ENCODE results near the gene LGR6. TPM values are rescaled to one million over a fixed set of nuclear protein-coding genes. Genes with fewer than 3 reads are reported as not detected.

LGR6 gene
- total and polyA plus RNA-seq, 7 experiments from 2014 or later = 0.16 to 5.8 (median 0.33) TPM; not detected in 1

GRCh38 chr1:202329891-202330290 is 136.3 kb downstream of the LGR6 start:
- Histone ChIP-seq H3K9me3 (ENCODE audit: control insufficient read depth in 2 of 3, low read length in 3 of 3) (no peaks in the 10 kb centered on the region), H3K27ac (ENCODE audit: low read depth, low read length) (no peak overlapping the region), H3K4me3 (ENCODE audit: low read length) (no peak overlapping the region), H3K27me3 (ENCODE audit: control insufficient read depth in 2 of 2, insufficient read depth in 2 of 2, low read length in 2 of 2) (no peaks in the 10 kb centered on the region), H3K4me1 (ENCODE audit: control insufficient read depth in 2 of 2, insufficient read depth in 2 of 2, low read length in 2 of 2) (no peaks in the 10 kb centered on the region), H3K36me3 (ENCODE audit: control insufficient read depth in 2 of 3, insufficient read depth in 3 of 3, low read length in 3 of 3) (peaks cover 3 to 14% (median 3%) of the 10 kb centered on the region in 3 experiments)
- CTCF ChIA-PET = no interaction called here
- Mint-ChIP-seq H3K9me3 (peaks cover 0 to 2% (median 0%) of the 10 kb centered on the region in 11 donors), H3K4me1 (no peaks in the 10 kb centered on the region), H3K27ac (no peak overlapping the region), H3K36me3 (peaks cover 5 to 29% (median 16%) of the 10 kb centered on the region in 5 donors), H3K27me3 (no peaks in the 10 kb centered on the region), H3K4me3 (no peak overlapping the region)
- ATAC-seq (no peak), DNase-seq (no peak)
- intact Hi-C loops (cut with micrococcal nuclease) = no loop called here
- POLR2A ChIA-PET = no interaction called here

GRCh38 chr1:202333861-202334260 is 140.3 kb downstream of the LGR6 start:
- Histone ChIP-seq H3K9me3 (ENCODE audit: control insufficient read depth in 2 of 3, low read length in 3 of 3) (no peaks in the 10 kb centered on the region), H3K27me3 (ENCODE audit: control insufficient read depth in 2 of 2, insufficient read depth in 2 of 2, low read length in 2 of 2) (no peaks in the 10 kb centered on the region), H3K27ac (ENCODE audit: low read depth, low read length) (no peak overlapping the region), H3K36me3 (ENCODE audit: control insufficient read depth in 2 of 3, insufficient read depth in 3 of 3, low read length in 3 of 3) (peaks cover 3 to 23% (median 3%) of the 10 kb centered on the region in 3 experiments), H3K4me1 (ENCODE audit: control insufficient read depth in 2 of 2, insufficient read depth in 2 of 2, low read length in 2 of 2) (no peaks in the 10 kb centered on the region), H3K4me3 (ENCODE audit: low read length) (no peak overlapping the region)
- intact Hi-C loops (cut with micrococcal nuclease) = no loop called here
- Mint-ChIP-seq H3K27ac (peak overlapping the region in 1 of 9 donors; percentile 6), H3K9me3 (no peaks in the 10 kb centered on the region), H3K36me3 (peaks cover 5 to 30% (median 17%) of the 10 kb centered on the region in 5 donors), H3K27me3 (no peaks in the 10 kb centered on the region), H3K4me1 (peaks cover 0 to 8% (median 0%) of the 10 kb centered on the region in 7 donors), H3K4me3 (no peak overlapping the region)
- POLR2A ChIA-PET = no interaction called here
- ATAC-seq (no peak), DNase-seq (no peak)
- CTCF ChIA-PET = interaction anchor here (0.6 kb wide), 1 partner anchor 386 kb away, joined by 3 read pairs; no protein-coding TSS in a partner anchor

GRCh38 chr1:202343652-202344349 is 150.2 kb downstream of the LGR6 start:
- Histone ChIP-seq H3K36me3 (ENCODE audit: control insufficient read depth in 2 of 3, insufficient read depth in 3 of 3, low read length in 3 of 3) (peaks cover 0 to 3% (median 0%) of the 10 kb centered on the region in 3 experiments), H3K4me1 (ENCODE audit: control insufficient read depth in 2 of 2, insufficient read depth in 2 of 2, low read length in 2 of 2) (peaks cover 6 to 10% of the 10 kb centered on the region in 2 donors), H3K4me3 (ENCODE audit: low read length) (no peak overlapping the region), H3K27me3 (ENCODE audit: control insufficient read depth in 2 of 2, insufficient read depth in 2 of 2, low read length in 2 of 2) (no peaks in the 10 kb centered on the region), H3K27ac (ENCODE audit: low read depth, low read length) (no peak overlapping the region), H3K9me3 (ENCODE audit: control insufficient read depth in 2 of 3, low read length in 3 of 3) (no peaks in the 10 kb centered on the region)
- ATAC-seq (no peak), DNase-seq (peak in 7 of 9 donors; percentile 28 to 66 (median 55))
- CTCF ChIA-PET = interaction anchor here (0.7 to 1.4 kb wide), 3 partner anchors 162 to 376 kb away, joined by 3 to 4 read pairs (median 4); no protein-coding TSS in a partner anchor
- peaks cover 0 to 4% (median 0%) of the 10 kb centered on the region in 11 donors for H3K9me3 Mint-ChIP-seq
- H3K27ac Mint-ChIP-seq = peak overlapping the region in 4 of 9 donors; percentile 45 to 80 (median 54)
- peaks cover 0 to 1% (median 0%) of the 10 kb centered on the region in 5 donors for H3K36me3 Mint-ChIP-seq
- intact Hi-C loops (cut with micrococcal nuclease) = loop anchor here (1.0 to 10.0 kb wide), 5 partner anchors 101 to 464 kb away; partner anchors contain the start of genes KDM5B (in 1 of the 2) and TIMM17A (in 1 of the 2)
- no peaks in the 10 kb centered on the region for H3K27me3 Mint-ChIP-seq
- H3K4me3 Mint-ChIP-seq = peak overlapping the region in 8 of 10 donors; percentile 5 to 60 (median 22)
- H3K4me1 Mint-ChIP-seq = peaks cover 14 to 40% (median 32%) of the 10 kb centered on the region in 7 donors
- POLR2A ChIA-PET = no interaction called here

GRCh38 chr1:202348005-202348508 is 154.5 kb downstream of the LGR6 start:
- Mint-ChIP-seq H3K36me3 (peaks cover 0 to 2% (median 0%) of the 10 kb centered on the region in 5 donors), H3K9me3 (peaks cover 0 to 2% (median 0%) of the 10 kb centered on the region in 11 donors), H3K27me3 (no peaks in the 10 kb centered on the region), H3K4me3 (peak overlapping the region; percentile 87 to 97 (median 93)), H3K4me1 (peaks cover 20 to 43% (median 35%) of the 10 kb centered on the region in 7 donors), H3K27ac (peak overlapping the region; percentile 51 to 97 (median 84))
- H3K27ac ChIP-seq (ENCODE audit: low read depth, low read length) = peak overlapping the region; percentile 73
- no peaks in the 10 kb centered on the region for H3K27me3 ChIP-seq (ENCODE audit: control insufficient read depth in 2 of 2, insufficient read depth in 2 of 2, low read length in 2 of 2)
- DNase-seq (no peak), ATAC-seq (no peak)
- H3K9me3 ChIP-seq (ENCODE audit: control insufficient read depth in 2 of 3, low read length in 3 of 3) = no peaks in the 10 kb centered on the region
- intact Hi-C loops (cut with micrococcal nuclease) = loop anchor here (1.0 to 10.0 kb wide), 13 partner anchors 97 to 659 kb away; partner anchors contain the start of genes ADIPOR1 (in 2 of the 2), TIMM17A (in 2 of the 2), TMEM183A (in 2 of the 2) and IPO9 (in 1 of the 2)
- H3K4me3 ChIP-seq (ENCODE audit: low read length) = peak overlapping the region; percentile 82
- ChIA-PET CTCF (interaction anchor here (0.6 kb wide), 1 partner anchor 14 kb away, joined by 3 read pairs; no protein-coding TSS in a partner anchor), POLR2A (no interaction called here)
- peaks cover 3 to 16% of the 10 kb centered on the region in 2 donors for H3K4me1 ChIP-seq (ENCODE audit: control insufficient read depth in 2 of 2, insufficient read depth in 2 of 2, low read length in 2 of 2)
- H3K36me3 ChIP-seq (ENCODE audit: control insufficient read depth in 2 of 3, insufficient read depth in 3 of 3, low read length in 3 of 3) = peaks cover 0 to 6% (median 0%) of the 10 kb centered on the region in 3 experiments

- POLR2A ChIA-PET = no interaction called here
- peaks cover 0 to 2% (median 0%) of the 10 kb centered on the region in 11 donors for H3K9me3 Mint-ChIP-seq
Measured at GRCh38 chr1:202348509-202349205, 155.1 kb downstream of the LGR6 start, which contains the start of gene PPP1R12B. PPP1R12B (plus strand) TSS chr1:202348699; CDS start chr1:202348852, 153 bp downstream.

More at GRCh38 chr1:202348509-202349205, 155.1 kb downstream of the LGR6 start, which contains the start of gene PPP1R12B:
- peaks cover 0 to 2% (median 0%) of the 10 kb centered on the region in 5 donors for H3K36me3 Mint-ChIP-seq
- peaks cover 0 to 6% (median 0%) of the 10 kb centered on the region in 3 experiments for H3K36me3 ChIP-seq (ENCODE audit: control insufficient read depth in 2 of 3, insufficient read depth in 3 of 3, low read length in 3 of 3)
- intact Hi-C loops (cut with micrococcal nuclease) = loop anchor here (1.0 to 10.0 kb wide), 14 partner anchors 7 to 659 kb away; partner anchors contain the start of genes ADIPOR1 (in 2 of the 2), TIMM17A (in 2 of the 2), TMEM183A (in 2 of the 2) and IPO9 (in 1 of the 2)
- H3K27ac Mint-ChIP-seq = peak within 1 kb of the TSS; percentile 64 to 97 (median 86)
- H3K27me3 Mint-ChIP-seq = no peaks in the 10 kb centered on the region
- H3K27ac ChIP-seq (ENCODE audit: low read depth, low read length) = peak within 1 kb of the TSS; percentile 73
- H3K9me3 ChIP-seq (ENCODE audit: control insufficient read depth in 2 of 3, low read length in 3 of 3) = no peaks in the 10 kb centered on the region
- H3K27me3 ChIP-seq (ENCODE audit: control insufficient read depth in 2 of 2, insufficient read depth in 2 of 2, low read length in 2 of 2) = no peaks in the 10 kb centered on the region
- H3K4me1 ChIP-seq (ENCODE audit: control insufficient read depth in 2 of 2, insufficient read depth in 2 of 2, low read length in 2 of 2) = peaks cover 3 to 16% of the 10 kb centered on the region in 2 donors
- peak within 1 kb of the TSS; percentile 82 for H3K4me3 ChIP-seq (ENCODE audit: low read length)
- peaks cover 22 to 40% (median 34%) of the 10 kb centered on the region in 7 donors for H3K4me1 Mint-ChIP-seq
- peak within 1 kb of the TSS; percentile 87 to 97 (median 93) for H3K4me3 Mint-ChIP-seq
- DNase-seq = peak; percentile 83 to 95 (median 92)
- CTCF ChIA-PET = no interaction called here
- ATAC-seq = peak; percentile 98
